Measurements from ENCODE around the gene DCAF6. TPM values are rescaled to one million over a fixed set of nuclear protein-coding genes. Genes with fewer than 3 reads are reported as not detected.

DCAF6 gene
- total RNA-seq, 1 experiment from 2014 or later = 84.6 TPM

DNA sequence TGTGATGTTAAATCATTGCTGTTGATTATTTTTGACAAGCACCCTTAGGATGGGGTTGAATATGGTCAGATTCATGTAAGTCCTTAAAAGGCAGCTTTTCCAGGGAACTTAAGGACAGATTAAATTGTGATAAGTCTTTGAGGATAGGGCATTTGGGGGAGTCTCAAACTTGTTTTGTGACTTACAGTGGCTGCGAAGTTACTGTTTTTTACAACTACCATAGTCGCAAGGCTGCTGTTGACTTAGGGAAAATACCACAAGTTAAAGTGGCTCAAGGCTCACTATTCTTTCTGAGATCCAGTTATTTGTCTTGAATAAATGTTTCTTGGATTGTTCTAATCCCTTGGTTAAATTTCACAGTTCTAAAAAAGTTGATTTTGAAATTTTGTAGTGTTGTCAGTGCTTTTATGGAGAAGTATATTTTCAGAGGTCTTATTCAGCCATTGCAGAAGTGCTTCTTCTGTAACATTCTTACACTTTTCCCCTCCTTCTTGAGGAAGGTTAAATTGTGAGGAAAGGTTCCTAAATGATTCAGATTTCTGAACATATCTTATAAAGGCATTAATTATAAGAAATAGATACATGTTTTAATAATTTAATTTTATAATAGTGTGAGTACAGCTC, 47.4 kb downstream of the DCAF6 start:
- peaks cover 38% of the 10 kb centered on the region; the same call in 1 of the 2 replicates for H3K36me3 ChIP-seq (ENCODE audit: insufficient read depth, low read length)
- no peaks in the 10 kb centered on the region for H3K4me1 ChIP-seq (ENCODE audit: low read length)
- H3K4me3 ChIP-seq (ENCODE audit: low read length) = no peak overlapping the region
- H3K27ac ChIP-seq (ENCODE audit: low read length) = no peak overlapping the region
- H3K9me2 ChIP-seq (replicated peaks; ENCODE audit: insufficient read depth, low read length) = no peaks in the 10 kb centered on the region
- DNase-seq = no peak
- no peaks in the 10 kb centered on the region for H4K20me1 ChIP-seq (ENCODE audit: insufficient read depth, low read depth, low read length)
- H3K79me2 ChIP-seq (ENCODE audit: low read length) = peaks cover 85% of the 10 kb centered on the region
- no peak overlapping the region for H3K9ac ChIP-seq (ENCODE audit: low read length)
- no peak overlapping the region for H3K4me2 ChIP-seq (ENCODE audit: low read depth, low read length, poor library complexity, severe bottlenecking)
- no peaks in the 10 kb centered on the region for H3K27me3 ChIP-seq (ENCODE audit: low read length)
- H2AFZ ChIP-seq (ENCODE audit: low read length) = no peak overlapping the region
- H3K9me3 ChIP-seq (ENCODE audit: low read length) = no peaks in the 10 kb centered on the region

GRCh38 chr1:167984886-167985489, 48.5 kb downstream of the DCAF6 start:
- DNase-seq = no peak
- Histone ChIP-seq H3K79me2 (ENCODE audit: low read length) (peaks cover 77% of the 10 kb centered on the region), H3K9me2 (replicated peaks; ENCODE audit: insufficient read depth, low read length) (no peaks in the 10 kb centered on the region)

GRCh38 chr1:167987174-167987573, 50.7 kb downstream of the DCAF6 start:
- no peak overlapping the region for H3K27ac ChIP-seq (ENCODE audit: low read length)
- no peaks in the 10 kb centered on the region for H3K4me1 ChIP-seq (ENCODE audit: low read length)
- DNase-seq = no peak
- H3K79me2 ChIP-seq (ENCODE audit: low read length) = peaks cover 56% of the 10 kb centered on the region
- no peak overlapping the region for H3K9ac ChIP-seq (ENCODE audit: low read length)
- H3K36me3 ChIP-seq (ENCODE audit: insufficient read depth, low read length) = peaks cover 23% of the 10 kb centered on the region; the same call in 1 of the 2 replicates
- H3K4me2 ChIP-seq (ENCODE audit: low read depth, low read length, poor library complexity, severe bottlenecking) = no peak overlapping the region
- H3K9me3 ChIP-seq (ENCODE audit: low read length) = no peaks in the 10 kb centered on the region
- no peak overlapping the region for H2AFZ ChIP-seq (ENCODE audit: low read length)
- H3K4me3 ChIP-seq (ENCODE audit: low read length) = no peak overlapping the region
- H3K9me2 ChIP-seq (replicated peaks; ENCODE audit: insufficient read depth, low read length) = no peaks in the 10 kb centered on the region
- no peaks in the 10 kb centered on the region for H3K27me3 ChIP-seq (ENCODE audit: low read length)
- no peaks in the 10 kb centered on the region for H4K20me1 ChIP-seq (ENCODE audit: insufficient read depth, low read depth, low read length)

More at GRCh38 chr1:167984886-167985489, 48.5 kb downstream of the DCAF6 start:
- no peak overlapping the region for H3K4me3 ChIP-seq (ENCODE audit: low read length)
- H3K4me2 ChIP-seq (ENCODE audit: low read depth, low read length, poor library complexity, severe bottlenecking) = no peak overlapping the region
- no peak overlapping the region for H3K9ac ChIP-seq (ENCODE audit: low read length)
- H2AFZ ChIP-seq (ENCODE audit: low read length) = no peak overlapping the region
- H3K27me3 ChIP-seq (ENCODE audit: low read length) = no peaks in the 10 kb centered on the region
- no peak overlapping the region for H3K27ac ChIP-seq (ENCODE audit: low read length)
- no peaks in the 10 kb centered on the region for H3K4me1 ChIP-seq (ENCODE audit: low read length)
- peaks cover 38% of the 10 kb centered on the region; the same call in 1 of the 2 replicates for H3K36me3 ChIP-seq (ENCODE audit: insufficient read depth, low read length)
- no peaks in the 10 kb centered on the region for H3K9me3 ChIP-seq (ENCODE audit: low read length)
- H4K20me1 ChIP-seq (ENCODE audit: insufficient read depth, low read depth, low read length) = no peaks in the 10 kb centered on the region

- Histone ChIP-seq H3K79me2 (ENCODE audit: low read length) (peaks cover 30% of the 10 kb centered on the region), H3K9me2 (replicated peaks; ENCODE audit: insufficient read depth, low read length) (no peaks in the 10 kb centered on the region), H3K9me3 (ENCODE audit: low read length) (no peaks in the 10 kb centered on the region)
Measured at GRCh38 chr1:167991546-167991945, 55.1 kb downstream of the DCAF6 start.

GRCh38 chr1:167993720-167994119, 57.2 kb downstream of the DCAF6 start:
- Histone ChIP-seq H3K27ac (ENCODE audit: low read length) (no peak overlapping the region), H3K27me3 (ENCODE audit: low read length) (no peaks in the 10 kb centered on the region), H3K4me3 (ENCODE audit: low read length) (no peak overlapping the region), H3K79me2 (ENCODE audit: low read length) (peaks cover 34% of the 10 kb centered on the region), H3K36me3 (ENCODE audit: insufficient read depth, low read length) (peaks cover 14% of the 10 kb centered on the region; the same call in 1 of the 2 replicates), H3K9ac (ENCODE audit: low read length) (no peak overlapping the region), H2AFZ (ENCODE audit: low read length) (no peak overlapping the region), H3K9me3 (ENCODE audit: low read length) (no peaks in the 10 kb centered on the region), H4K20me1 (ENCODE audit: insufficient read depth, low read depth, low read length) (no peaks in the 10 kb centered on the region), H3K4me2 (ENCODE audit: low read depth, low read length, poor library complexity, severe bottlenecking) (no peak overlapping the region), H3K4me1 (ENCODE audit: low read length) (peaks cover 32% of the 10 kb centered on the region), H3K9me2 (replicated peaks; ENCODE audit: insufficient read depth, low read length) (no peaks in the 10 kb centered on the region)
- no peak for DNase-seq

More at GRCh38 chr1:167991546-167991945, 55.1 kb downstream of the DCAF6 start:
- no peaks in the 10 kb centered on the region for H3K27me3 ChIP-seq (ENCODE audit: low read length)
- H3K4me2 ChIP-seq (ENCODE audit: low read depth, low read length, poor library complexity, severe bottlenecking) = no peak overlapping the region
- H3K9ac ChIP-seq (ENCODE audit: low read length) = no peak overlapping the region
- no peaks in the 10 kb centered on the region for H4K20me1 ChIP-seq (ENCODE audit: insufficient read depth, low read depth, low read length)
- peaks cover 18% of the 10 kb centered on the region; the same call in 1 of the 2 replicates for H3K36me3 ChIP-seq (ENCODE audit: insufficient read depth, low read length)
- no peak overlapping the region for H2AFZ ChIP-seq (ENCODE audit: low read length)
- DNase-seq = no peak
- no peak overlapping the region for H3K27ac ChIP-seq (ENCODE audit: low read length)
- no peak overlapping the region for H3K4me3 ChIP-seq (ENCODE audit: low read length)
- peaks cover 10% of the 10 kb centered on the region for H3K4me1 ChIP-seq (ENCODE audit: low read length)

DNA sequence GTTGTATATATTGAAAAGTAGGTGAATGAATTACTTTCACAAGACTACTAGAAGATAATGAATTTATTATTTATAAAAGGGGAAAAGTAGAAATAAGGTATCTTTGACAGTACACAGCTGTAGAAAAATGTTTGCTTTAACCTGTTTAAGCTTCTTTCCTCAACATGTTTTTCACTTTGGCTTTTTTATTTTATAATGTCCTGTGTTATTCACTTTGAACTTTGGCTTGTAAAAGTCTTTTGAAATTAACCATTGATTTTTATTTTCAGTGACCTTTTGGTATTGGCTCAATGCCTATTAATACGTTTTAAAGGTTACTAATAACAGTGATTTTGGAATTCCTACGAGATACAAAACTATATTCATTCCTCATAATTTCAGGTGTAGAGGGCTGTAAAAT, 58.1 kb downstream of the DCAF6 start:
- Histone ChIP-seq H3K9me3 (ENCODE audit: low read length) (no peaks in the 10 kb centered on the region), H3K9ac (ENCODE audit: low read length) (no peak overlapping the region), H3K79me2 (ENCODE audit: low read length) (peaks cover 42% of the 10 kb centered on the region), H3K27ac (ENCODE audit: low read length) (no peak overlapping the region), H2AFZ (ENCODE audit: low read length) (no peak overlapping the region), H4K20me1 (ENCODE audit: insufficient read depth, low read depth, low read length) (no peaks in the 10 kb centered on the region), H3K4me1 (ENCODE audit: low read length) (peaks cover 40% of the 10 kb centered on the region), H3K27me3 (ENCODE audit: low read length) (no peaks in the 10 kb centered on the region), H3K9me2 (replicated peaks; ENCODE audit: insufficient read depth, low read length) (no peaks in the 10 kb centered on the region), H3K36me3 (ENCODE audit: insufficient read depth, low read length) (peaks cover 18% of the 10 kb centered on the region), H3K4me2 (ENCODE audit: low read depth, low read length, poor library complexity, severe bottlenecking) (no peak overlapping the region), H3K4me3 (ENCODE audit: low read length) (no peak overlapping the region)
- DNase-seq = no peak

DNA sequence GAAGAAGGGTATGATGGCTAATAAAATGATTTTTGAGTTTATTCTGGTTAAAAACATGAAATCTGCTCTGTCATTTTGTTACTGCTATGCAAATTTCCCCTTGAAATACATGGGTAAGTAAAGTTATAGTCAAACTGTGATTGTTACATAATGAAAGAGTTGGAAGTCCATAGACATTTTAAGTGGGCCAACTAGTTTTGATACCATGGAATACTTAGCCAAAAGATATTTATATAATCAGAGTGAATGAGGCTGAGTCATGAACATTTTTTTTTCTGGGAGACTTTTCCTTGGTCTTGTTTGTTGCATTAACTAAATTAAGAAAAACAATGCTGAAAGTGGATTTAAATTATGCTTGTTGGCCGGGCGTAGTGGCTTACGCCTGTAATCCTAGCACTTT, 58.6 kb downstream of the DCAF6 start:
- Histone ChIP-seq H3K9me3 (ENCODE audit: low read length) (no peaks in the 10 kb centered on the region), H2AFZ (ENCODE audit: low read length) (no peak overlapping the region), H3K4me2 (ENCODE audit: low read depth, low read length, poor library complexity, severe bottlenecking) (no peak overlapping the region), H4K20me1 (ENCODE audit: insufficient read depth, low read depth, low read length) (no peaks in the 10 kb centered on the region), H3K9ac (ENCODE audit: low read length) (no peak overlapping the region), H3K4me3 (ENCODE audit: low read length) (no peak overlapping the region), H3K27me3 (ENCODE audit: low read length) (no peaks in the 10 kb centered on the region), H3K4me1 (ENCODE audit: low read length) (peaks cover 45% of the 10 kb centered on the region), H3K9me2 (replicated peaks; ENCODE audit: insufficient read depth, low read length) (no peaks in the 10 kb centered on the region), H3K27ac (ENCODE audit: low read length) (no peak overlapping the region), H3K36me3 (ENCODE audit: insufficient read depth, low read length) (peaks cover 18% of the 10 kb centered on the region), H3K79me2 (ENCODE audit: low read length) (peaks cover 46% of the 10 kb centered on the region)
- no peak for DNase-seq

DNA sequence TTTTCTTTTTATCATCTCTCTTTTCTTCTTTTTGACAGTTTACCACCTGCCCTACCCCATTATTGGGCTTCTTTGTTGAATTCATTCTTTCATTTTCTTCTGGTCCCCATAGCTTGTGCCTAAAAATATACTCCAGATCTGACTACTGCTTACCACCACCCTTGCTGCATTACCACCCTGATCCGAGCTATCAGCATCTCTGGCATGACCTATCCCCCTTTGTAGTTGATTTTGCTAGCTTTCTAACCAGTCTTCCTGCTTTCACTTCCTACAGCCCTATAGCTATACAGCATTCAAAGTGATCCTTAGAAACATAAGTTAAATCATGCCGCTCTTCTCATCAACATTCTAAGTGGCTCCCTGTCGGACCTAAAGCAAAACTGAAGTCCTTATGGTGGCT, 59.8 kb downstream of the DCAF6 start:
- H3K9me3 ChIP-seq (ENCODE audit: low read length) = no peaks in the 10 kb centered on the region
- H3K27ac ChIP-seq (ENCODE audit: low read length) = no peak overlapping the region
- no peaks in the 10 kb centered on the region for H4K20me1 ChIP-seq (ENCODE audit: insufficient read depth, low read depth, low read length)
- H3K9ac ChIP-seq (ENCODE audit: low read length) = no peak overlapping the region
- 0 out of 2 replicates have a peak, but pooled peaks cover 5% of the 10 kb centered on the region for H3K9me2 ChIP-seq (replicated peaks; ENCODE audit: insufficient read depth, low read length)
- H3K36me3 ChIP-seq (ENCODE audit: insufficient read depth, low read length) = peaks cover 23% of the 10 kb centered on the region
- H2AFZ ChIP-seq (ENCODE audit: low read length) = no peak overlapping the region
- H3K4me2 ChIP-seq (ENCODE audit: low read depth, low read length, poor library complexity, severe bottlenecking) = peak overlapping the region; percentile 21
- DNase-seq = no peak
- no peaks in the 10 kb centered on the region for H3K27me3 ChIP-seq (ENCODE audit: low read length)
- H3K4me1 ChIP-seq (ENCODE audit: low read length) = peaks cover 49% of the 10 kb centered on the region
- H3K4me3 ChIP-seq (ENCODE audit: low read length) = no peak overlapping the region
- peaks cover 56% of the 10 kb centered on the region for H3K79me2 ChIP-seq (ENCODE audit: low read length)
